Effector CD4-positive, alpha-beta T cell (primary cell): Measurements from ENCODE around the gene ZNF276.
"Not testable (repeated sequence)": the region's sequence is repeated elsewhere in the genome, so short reads cannot be mapped to it uniquely, and the experiment has no call there.

Experiments
- DNase-seq: peaks from one replicate; pipeline ENCODE4 v3.0.0-alpha.2; 2020
- total RNA-seq: gene quantifications from one replicate; lab custom pipeline; 2026; lab: John Stamatoyannopoulos, UW

Gene ZNF276
- 209 reads per million, percentile 93 among the genes with 10 or more reads in this experiment for total RNA-seq

- DNase-seq: peak; percentile 79
Observed at GRCh38 chr16:89720813-89721545, at the start of gene ZNF276, which contains the start of gene VPS9D1. ZNF276 (plus strand) TSS chr16:89721537; CDS start chr16:89721641, 104 bp downstream. VPS9D1 (minus strand) TSS chr16:89720898; CDS start chr16:89720861, 37 bp downstream.

- DNase-seq: not testable (repeated sequence)
Observed at GRCh38 chr16:89671565-89671964, 49.8 kb upstream of the ZNF276 start.

- DNase-seq: no peak
Observed at GRCh38 chr16:89672177-89672941, 49.0 kb upstream of the ZNF276 start.

- no peak for DNase-seq
Observed at GRCh38 chr16:89678258-89678657, 43.1 kb upstream of the ZNF276 start.

- no peak for DNase-seq
Observed at GRCh38 chr16:89685916-89686315, 35.4 kb upstream of the ZNF276 start.

- peak; percentile 82 for DNase-seq
Observed at GRCh38 chr16:89686520-89687091, 34.7 kb upstream of the ZNF276 start, which contains the start of gene CDK10. CDK10 (plus strand) TSS chr16:89686689; CDS start chr16:89686711, 22 bp downstream.

GRCh38 chr16:89687092-89687940 lies 34.0 kb upstream of the ZNF276 start:
- no peak for DNase-seq

GRCh38 chr16:89688395-89688794 lies 32.9 kb upstream of the ZNF276 start:
- DNase-seq: no peak

- no peak for DNase-seq
Observed at GRCh38 chr16:89689142-89689541, 32.2 kb upstream of the ZNF276 start.

- DNase-seq: not testable (repeated sequence)
Observed at GRCh38 chr16:89689621-89690020, 31.7 kb upstream of the ZNF276 start.

GRCh38 chr16:89690392-89690901 lies 30.9 kb upstream of the ZNF276 start:
- no peak for DNase-seq

- no peak for DNase-seq
Observed at GRCh38 chr16:89691231-89691985, 29.9 kb upstream of the ZNF276 start.

GRCh38 chr16:89691986-89692569 lies 29.3 kb upstream of the ZNF276 start:
- DNase-seq: no peak

- no peak for DNase-seq
Observed at GRCh38 chr16:89693289-89693731, 28.0 kb upstream of the ZNF276 start.

GRCh38 chr16:89693931-89694783 lies 27.2 kb upstream of the ZNF276 start:
- DNase-seq: no peak

- not testable (repeated sequence) for DNase-seq
Observed at GRCh38 chr16:89694784-89695085, 26.6 kb upstream of the ZNF276 start.

GRCh38 chr16:89695086-89695874 lies 26.1 kb upstream of the ZNF276 start:
- no peak for DNase-seq

- no peak for DNase-seq
Observed at GRCh38 chr16:89695875-89696669, 25.3 kb upstream of the ZNF276 start.
